ENCODE data around the gene NUDT22.
A peak's percentile ranks its signal among the peaks of the same experiment; 100 is the strongest.

NUDT22 gene

GRCh38 chr11:64229744-64230170 lies 3.7 kb downstream of the NUDT22 start:
- DNase-seq, result no peak

GRCh38 chr11:64230171-64230984 lies 4.3 kb downstream of the NUDT22 start, which contains the start of gene DNAJC4:
Gene DNAJC4, plus strand, starts transcription at chr11:64230548. Its CDS starts 307 bp downstream, at chr11:64230855.
- DNase-seq, result peak; percentile 27

DNA sequence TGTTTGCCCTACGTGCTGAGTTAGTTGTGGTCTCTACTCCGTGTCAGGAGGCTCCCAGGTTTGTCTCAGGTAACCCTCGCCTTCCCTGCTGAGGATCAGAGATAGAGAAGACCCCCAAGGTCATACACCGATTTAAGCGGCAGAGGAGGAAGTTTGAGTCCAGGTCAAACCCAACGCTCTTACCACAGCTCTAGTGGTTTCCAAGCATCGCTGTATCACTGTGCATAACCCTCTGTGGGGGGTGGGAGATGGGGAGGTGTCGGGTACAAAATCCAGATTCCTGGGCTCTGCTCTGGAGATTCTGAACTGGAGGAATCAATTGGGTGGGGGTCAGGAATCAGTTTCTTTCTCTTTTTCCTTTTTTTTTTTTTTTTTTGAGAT lies 4.9 kb downstream of the NUDT22 start:
- DNase-seq, result no peak

GRCh38 chr11:64231546-64231945 lies 5.5 kb downstream of the NUDT22 start:
- DNase-seq, result no peak

DNA sequence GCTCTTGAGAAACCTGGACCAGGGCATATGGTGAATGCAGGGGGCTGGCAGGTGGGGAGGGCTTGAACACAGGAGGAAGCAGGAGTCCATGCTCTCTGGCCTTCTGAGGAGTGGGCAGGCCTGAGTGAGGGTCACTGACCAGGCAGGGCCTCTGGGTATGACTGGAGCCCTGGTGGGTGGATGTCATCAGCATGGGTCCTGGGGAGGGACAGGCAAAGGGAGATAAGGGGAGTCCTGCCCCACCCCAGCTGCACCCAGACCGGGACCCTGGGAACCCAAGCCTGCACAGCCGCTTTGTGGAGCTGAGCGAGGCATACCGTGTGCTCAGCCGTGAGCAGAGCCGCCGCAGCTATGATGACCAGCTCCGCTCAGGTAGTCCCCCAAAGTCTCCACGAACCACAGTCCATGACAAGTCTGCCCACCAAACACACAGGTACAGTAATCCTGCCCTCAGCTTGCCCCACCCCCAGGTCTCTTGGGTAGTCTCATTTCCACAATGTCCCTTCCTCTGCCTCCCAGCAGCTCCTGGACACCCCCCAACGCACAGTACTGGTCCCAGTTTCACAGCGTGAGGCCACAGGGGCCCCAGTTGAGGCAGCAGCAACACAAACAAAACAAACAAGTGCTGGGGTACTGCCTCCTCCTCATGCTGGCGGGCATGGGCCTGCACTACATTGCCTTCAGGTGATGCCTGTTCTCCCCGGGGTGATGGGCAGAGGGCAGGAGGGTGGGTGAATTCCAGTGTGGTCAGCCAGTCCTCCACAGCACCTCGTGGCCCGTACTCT lies 6.3 kb downstream of the NUDT22 start:
- no peak for DNase-seq

- no peak for DNase-seq
Measured at GRCh38 chr11:64232967-64233315, 6.9 kb downstream of the NUDT22 start.

- no peak for DNase-seq
Measured at GRCh38 chr11:64233913-64234586, 8.0 kb downstream of the NUDT22 start, which contains the start of gene VEGFB. Gene VEGFB, plus strand, starts transcription at chr11:64234584. Its CDS starts 250 bp downstream, at chr11:64234834.

GRCh38 chr11:64234647-64235379 lies 8.7 kb downstream of the NUDT22 start:
- DNase-seq, result no peak

- no peak for DNase-seq
Measured at GRCh38 chr11:64235437-64236161, 9.5 kb downstream of the NUDT22 start.

DNA sequence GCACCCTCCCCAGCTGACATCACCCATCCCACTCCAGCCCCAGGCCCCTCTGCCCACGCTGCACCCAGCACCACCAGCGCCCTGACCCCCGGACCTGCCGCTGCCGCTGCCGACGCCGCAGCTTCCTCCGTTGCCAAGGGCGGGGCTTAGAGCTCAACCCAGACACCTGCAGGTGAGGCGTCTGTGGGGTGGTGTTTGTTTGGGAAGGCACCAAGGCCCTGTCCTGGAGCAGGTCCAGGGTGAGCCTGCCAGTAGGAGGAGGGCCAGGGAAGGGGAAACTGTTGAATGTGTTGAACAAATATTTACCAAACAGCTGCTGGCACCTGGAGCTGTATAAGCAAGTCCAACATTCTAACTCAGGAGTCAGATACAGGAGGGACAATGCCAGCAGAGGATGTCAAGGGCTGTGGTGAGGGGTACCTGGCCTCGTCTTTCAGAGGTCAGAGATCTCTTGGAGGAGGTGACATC lies 11.4 kb downstream of the NUDT22 start:
- no peak for DNase-seq

DNA sequence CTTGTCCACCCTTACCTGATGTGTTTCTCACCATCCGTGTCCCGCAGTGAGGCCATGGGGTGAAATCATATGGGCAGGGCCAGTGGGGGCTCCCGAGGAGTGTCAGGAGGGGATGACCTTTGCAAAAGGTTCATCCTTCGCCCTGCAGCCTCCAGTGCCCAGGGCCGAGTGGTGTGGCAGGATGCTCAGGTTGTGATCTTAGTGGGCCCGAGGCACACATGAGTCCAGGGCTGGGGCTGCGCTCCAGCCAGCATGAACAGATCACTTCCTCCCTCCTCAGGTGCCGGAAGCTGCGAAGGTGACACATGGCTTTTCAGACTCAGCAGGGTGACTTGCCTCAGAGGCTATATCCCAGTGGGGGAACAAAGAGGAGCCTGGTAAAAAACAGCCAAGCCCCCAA lies 12.0 kb downstream of the NUDT22 start:
- DNase-seq, result no peak

DNA sequence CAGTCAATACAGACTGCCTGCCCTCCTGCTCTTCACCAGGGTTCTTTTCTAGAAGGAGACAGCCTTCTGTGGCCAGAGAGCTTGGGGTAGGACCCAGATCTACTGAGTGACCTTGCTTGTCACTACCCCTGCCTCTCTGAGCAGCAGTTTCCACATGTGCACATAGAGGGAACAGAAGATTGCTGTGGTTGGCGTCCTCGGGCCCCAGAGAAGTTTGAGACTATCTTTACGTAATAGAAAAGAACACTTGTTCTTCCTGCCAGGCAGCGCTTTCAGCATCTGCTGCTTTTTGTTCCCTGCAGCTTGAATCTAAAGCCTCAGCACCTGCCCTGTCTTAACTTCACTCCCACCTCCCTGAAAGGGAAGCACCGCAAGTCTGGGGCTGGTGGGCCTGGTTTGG lies 12.9 kb downstream of the NUDT22 start:
- no peak for DNase-seq

DNA sequence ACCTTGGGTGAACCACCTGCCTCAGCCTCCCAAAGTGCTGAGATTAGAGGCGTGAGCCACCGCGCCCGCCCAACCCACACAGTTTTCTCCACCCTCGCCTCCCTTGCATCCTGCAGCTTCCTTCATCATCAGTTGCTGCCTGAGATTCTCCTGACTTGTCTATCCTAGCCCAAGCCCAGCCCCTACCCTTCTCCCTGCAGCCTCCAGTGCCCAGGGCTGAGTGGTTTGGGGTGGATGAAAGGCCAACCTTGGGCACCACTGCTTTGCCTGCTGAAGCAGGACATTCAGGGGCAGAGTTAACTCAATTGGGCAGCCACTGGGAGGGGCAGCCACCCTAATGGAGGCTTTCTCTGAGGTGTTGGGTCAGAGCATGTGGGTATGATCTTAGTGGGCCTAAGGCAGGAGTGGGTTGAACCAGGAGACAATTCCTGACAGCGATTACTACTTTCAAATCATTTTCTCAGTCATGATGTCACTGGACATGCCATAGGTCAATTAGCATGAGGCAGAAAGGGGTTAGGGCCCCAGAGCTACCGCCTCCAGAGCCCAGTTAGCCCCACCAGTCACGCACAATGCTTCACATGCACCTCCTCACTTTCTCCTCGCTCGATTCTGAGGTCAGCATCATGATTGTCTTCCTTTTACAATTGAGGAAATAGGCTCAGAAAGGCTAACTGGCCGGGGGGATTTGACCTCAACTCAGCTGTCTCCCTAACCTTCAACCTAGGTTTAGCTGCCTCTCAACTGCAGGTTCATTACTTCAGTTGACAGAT lies 13.8 kb downstream of the NUDT22 start:
- no peak for DNase-seq

DNA sequence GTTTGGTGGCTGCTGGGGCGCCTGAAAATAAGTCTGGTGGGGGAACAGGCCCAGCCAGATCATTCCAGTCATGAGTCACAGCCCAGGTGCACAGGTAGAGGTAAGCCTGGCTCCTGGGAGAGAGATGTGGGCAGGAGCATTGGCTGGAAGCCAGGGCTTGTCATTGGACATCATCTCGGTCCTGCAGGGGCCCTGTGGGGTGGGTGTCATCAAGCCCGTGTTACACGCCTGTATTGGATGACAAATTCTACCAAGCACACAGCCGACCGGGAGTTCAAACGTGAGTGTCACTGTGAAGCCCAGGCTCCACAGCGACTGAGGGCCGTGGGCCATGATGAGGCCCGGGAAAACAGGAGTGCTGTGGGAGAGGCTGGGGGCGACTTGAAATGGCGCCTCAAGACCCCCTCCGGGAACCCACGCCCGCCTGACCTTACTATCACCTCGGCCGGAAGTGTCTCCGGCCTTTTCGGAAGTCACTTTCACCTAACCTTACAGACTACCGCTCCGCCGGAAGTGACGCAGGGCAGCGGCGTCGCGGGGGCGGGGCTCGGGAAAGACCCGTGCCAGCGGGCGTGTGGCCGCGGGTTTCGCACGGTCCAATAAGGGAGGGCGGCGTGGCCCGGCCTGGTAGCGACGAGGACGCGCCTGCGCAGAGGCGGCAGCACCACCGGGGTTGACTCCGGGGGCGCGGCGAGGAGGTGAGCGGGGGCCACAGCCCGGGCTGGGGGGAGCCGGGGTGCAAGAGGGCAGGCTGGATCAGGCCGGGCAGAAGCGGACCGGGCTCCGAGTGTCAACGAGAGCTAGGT lies 14.6 kb downstream of the NUDT22 start, which contains the start of gene FKBP2:
Gene FKBP2 (plus strand): TSS at position 661 of the 806 bp plus-strand sequence. CDS start 1,293 bp downstream, outside the sequence.
- peak; percentile 94 for DNase-seq

- peak; percentile 99 for DNase-seq
Measured at GRCh38 chr11:64241241-64241490, 15.1 kb downstream of the NUDT22 start.

DNA sequence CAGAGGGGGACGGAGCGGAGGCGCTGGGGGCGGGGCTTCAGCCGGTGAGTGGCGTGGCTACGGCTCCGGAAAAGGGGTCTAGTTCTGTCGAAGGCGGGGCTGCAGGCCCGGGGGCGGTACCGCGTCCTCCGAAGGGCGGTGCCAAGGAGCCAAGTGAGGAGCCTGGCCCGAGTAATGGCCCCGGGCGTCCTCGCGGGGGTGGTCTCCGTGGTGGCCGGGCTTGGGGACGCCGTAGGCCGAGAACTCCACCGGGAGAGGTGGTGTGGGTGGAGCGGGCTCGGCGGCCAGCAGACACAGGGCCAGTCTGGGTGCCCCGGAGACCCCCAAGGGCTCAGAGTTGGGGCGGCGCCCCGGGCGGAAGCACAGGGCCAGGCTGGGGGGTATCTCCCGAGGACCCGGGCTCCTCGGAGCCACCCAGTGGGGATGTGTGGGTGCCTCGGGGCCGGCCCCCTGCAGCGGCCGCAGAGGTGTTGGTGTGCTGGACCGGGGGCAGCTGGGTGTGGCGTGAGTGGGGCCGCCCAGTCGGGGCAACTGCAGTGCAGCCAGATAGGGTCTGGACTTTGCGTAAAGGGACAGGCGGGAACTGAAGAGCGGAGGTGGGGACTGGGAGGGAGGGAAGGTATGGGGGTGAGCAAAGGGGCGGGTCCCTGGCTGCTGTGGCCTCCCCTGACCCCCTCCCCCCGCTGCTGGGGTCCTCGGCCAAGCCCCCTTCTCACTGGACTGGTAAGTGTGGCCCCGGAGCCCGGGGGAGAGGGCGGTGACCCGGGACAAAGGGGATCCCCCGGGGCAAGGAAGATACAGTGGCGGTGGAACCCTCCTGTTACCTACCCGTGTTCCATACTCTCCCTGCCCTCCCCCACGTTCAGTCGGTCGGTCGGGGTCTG lies 15.7 kb downstream of the NUDT22 start:
- no peak for DNase-seq

GRCh38 chr11:64243236-64243854 lies 17.3 kb downstream of the NUDT22 start:
- DNase-seq, result no peak

DNA sequence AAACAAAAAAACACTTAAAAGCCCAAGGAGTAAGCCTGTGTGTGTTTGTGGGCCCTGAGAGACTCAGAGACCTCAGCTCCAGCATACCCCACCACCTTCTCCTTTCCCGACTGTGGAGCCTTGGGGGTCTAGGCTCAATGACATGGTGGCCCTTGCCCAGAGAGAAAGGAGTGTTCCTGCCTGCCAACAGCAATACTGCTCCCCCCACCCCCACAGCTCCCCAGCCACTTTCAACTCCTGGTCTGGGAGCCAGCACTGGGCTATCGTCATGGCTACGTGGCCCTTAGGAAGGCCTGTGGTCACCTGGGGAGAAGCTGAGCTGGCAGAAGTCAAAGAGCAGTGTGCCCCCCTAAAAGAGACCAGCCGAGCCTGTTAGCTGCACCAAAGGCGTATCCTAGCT lies 18.0 kb downstream of the NUDT22 start:
- DNase-seq, result no peak

- no peak for DNase-seq
Measured at GRCh38 chr11:64244966-64245365, 18.9 kb downstream of the NUDT22 start.

Measured in GOT3 (cell line).